OCI-LY3 (cell line): Measurements from ENCODE around the gene TYMP.

ENCODE experiments used
- EZH2phosphoT487 ChIP-seq: fragments of 200-600 bp; shearing (Covaris generic); IDR thresholded peaks from 2 replicates; pipeline ENCODE4 v1.6.1; 2018; ENCODE audit warnings: antibody characterized with exemption, mixed run types, low read depth
- TF ChIP-seq, protein P1 (sequence below): fragments of 200-600, 300-600 bp; sonication (generic); IDR thresholded peaks from 2 replicates; pipeline ENCODE4 v1.5.1; 2014; ENCODE audit warnings: antibody characterized with exemption, low read length, low read depth

DNA sequence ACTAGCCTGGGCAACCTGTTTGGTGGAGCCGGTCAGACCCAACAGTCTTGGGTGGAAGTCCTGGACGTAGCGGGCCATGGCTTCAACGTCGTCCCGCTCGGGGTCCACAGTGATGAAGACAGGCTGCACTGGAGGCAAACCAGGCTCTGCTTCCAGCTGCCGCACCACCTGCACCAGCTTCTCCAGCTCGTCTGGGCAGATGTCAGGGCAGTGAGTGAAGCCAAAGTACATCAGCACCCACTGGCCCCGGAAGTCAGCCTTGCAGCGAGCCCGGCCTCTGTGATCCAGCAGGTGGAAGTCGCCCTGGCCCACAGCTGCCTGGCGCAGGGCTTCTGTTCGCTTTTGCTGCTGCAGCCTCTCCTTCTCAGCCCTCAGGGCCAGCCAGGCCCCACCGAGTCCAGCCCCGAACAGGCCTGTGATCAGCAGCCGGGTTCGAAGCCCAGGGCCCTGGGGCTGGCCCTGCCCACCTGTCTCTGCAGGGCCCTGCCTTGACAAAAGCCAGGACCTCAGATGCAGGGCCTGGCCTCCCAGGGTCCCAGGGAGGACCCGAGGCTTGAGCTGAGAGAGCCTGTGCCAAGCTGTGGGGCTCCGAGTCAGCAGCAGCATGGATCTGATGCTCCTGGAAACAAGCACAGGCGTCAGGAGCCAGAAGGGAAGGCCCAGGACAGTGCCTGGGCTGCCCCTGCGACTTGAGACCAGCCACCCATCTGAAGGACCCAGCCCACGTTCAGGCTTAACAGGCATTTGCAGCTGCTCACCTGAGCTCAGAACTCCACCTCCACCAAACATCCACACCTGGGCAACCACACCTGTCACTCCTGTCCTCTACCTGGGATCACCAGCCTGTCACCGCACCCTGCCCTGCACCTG is 5.8 kb downstream of the TYMP start:
- TF ChIP-seq, protein P1, sequence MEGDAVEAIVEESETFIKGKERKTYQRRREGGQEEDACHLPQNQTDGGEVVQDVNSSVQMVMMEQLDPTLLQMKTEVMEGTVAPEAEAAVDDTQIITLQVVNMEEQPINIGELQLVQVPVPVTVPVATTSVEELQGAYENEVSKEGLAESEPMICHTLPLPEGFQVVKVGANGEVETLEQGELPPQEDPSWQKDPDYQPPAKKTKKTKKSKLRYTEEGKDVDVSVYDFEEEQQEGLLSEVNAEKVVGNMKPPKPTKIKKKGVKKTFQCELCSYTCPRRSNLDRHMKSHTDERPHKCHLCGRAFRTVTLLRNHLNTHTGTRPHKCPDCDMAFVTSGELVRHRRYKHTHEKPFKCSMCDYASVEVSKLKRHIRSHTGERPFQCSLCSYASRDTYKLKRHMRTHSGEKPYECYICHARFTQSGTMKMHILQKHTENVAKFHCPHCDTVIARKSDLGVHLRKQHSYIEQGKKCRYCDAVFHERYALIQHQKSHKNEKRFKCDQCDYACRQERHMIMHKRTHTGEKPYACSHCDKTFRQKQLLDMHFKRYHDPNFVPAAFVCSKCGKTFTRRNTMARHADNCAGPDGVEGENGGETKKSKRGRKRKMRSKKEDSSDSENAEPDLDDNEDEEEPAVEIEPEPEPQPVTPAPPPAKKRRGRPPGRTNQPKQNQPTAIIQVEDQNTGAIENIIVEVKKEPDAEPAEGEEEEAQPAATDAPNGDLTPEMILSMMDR = no peak
- TF ChIP-seq EZH2phosphoT487 = no peak
